HG02610 (cell line): Measurements from ENCODE around the gene SGSH.
"Not testable (repeated sequence)": the region's sequence is repeated elsewhere in the genome, so short reads cannot be mapped to it uniquely, and the experiment has no call there.

ENCODE experiments used
- ATAC-seq: cut with Tn5 transposase; IDR thresholded peaks from one replicate; pipeline ENCODE4 v1.9.1; 2021; ENCODE audit warnings: mild to moderate bottlenecking, moderate library complexity; ENCODE audit not compliant: unreplicated experiment

SGSH gene

DNA sequence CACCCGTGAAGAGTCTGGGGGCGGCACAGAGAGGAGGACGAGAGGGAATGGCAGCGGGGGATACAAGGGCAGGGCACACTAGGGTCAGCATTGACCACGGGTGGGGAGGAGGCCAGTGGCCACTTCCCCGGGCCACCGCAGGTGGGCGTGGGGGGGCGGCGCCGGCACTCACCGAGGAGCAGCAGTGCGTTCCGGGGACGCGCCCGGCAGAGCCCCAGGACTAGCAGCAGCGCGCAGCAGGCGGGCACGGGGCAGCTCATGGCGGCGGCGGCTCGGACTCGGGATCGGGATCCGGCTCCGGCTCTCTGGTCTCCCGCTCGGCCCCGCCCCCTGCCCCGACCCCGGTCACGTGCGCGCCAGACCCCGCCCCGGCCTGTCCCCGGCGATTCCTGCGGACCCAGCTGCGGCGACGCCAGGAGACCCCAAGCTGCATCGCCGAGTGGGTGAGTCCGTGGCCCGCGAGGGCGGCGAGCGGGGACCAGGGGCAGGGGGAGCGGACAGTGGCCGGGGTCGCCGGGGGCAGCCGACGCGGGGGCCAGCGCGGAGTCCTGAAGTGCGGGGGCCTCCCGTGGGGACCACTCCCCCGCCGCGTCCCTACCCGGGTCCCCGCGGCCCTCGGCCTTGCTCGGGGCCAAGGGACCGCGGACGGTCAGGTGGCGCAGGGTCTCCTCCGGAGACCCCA, at the start of gene SGSH, which contains the start of gene SLC26A11:
TSS of gene SGSH (minus strand) at position 280 of the 682 bp plus-strand sequence. CDS start at position 260, 20 bp downstream.
TSS of gene SLC26A11 (plus strand) at position 374 of the 682 bp plus-strand sequence. CDS start 1,134 bp downstream, outside the sequence.
- ATAC-seq = no peak

DNA sequence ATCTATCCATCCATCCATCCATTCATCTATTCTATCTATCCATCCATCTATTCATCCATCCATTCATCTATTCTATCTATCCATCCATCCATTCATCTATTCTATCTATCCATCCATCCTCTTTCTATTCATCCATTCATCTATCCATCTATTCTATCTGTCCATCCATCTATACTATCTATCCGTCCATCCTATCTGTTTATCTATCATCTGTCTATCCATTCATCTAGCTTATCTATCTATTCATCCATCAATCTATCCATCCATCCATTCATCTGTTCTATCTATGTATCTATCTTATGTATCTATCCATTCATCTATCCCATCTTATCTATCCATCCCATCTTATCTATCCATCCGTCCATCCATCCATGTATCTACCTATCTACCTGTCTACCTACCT, 49.3 kb upstream of the SGSH start:
- ATAC-seq = no peak

- no peak for ATAC-seq
These were observed 48.3 kb upstream of the SGSH start for GRCh38 chr17:80268427-80268826.

- ATAC-seq = no peak
These were observed 47.3 kb upstream of the SGSH start for GRCh38 chr17:80267391-80267790.

- peak; percentile 36 for ATAC-seq
These were observed 45.3 kb upstream of the SGSH start for GRCh38 chr17:80265205-80266068.

GRCh38 chr17:80264205-80265075, 44.3 kb upstream of the SGSH start:
- ATAC-seq = no peak

- peak; percentile 43 for ATAC-seq
These were observed 43.4 kb upstream of the SGSH start for GRCh38 chr17:80263253-80264204.

DNA sequence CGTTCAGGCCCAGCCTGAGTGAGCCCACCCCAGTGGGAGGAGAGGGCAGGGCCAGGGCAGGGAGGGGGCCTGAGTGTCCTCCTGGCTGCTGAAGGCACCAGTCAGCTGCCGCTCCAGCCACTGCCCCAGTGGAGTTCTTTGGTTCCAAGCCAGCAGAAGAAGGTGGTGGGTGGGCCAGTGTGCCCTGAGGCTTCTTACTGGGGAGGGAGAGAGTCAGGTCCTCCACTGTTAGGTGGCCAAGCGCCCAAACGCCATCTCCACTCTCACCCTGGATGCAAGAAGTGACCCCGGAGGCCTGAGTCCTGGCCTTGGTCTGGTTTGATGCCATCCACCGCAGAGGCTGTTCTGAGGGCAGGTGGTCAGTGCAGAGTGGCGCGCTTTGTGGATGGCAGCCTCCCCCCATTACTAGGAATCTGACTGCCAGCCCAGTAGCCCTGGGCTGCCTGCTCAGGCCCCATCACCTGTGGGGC, 42.7 kb upstream of the SGSH start:
- no peak for ATAC-seq

GRCh38 chr17:80262291-80262690, 42.2 kb upstream of the SGSH start:
- no peak for ATAC-seq

GRCh38 chr17:80261895-80262279, 41.8 kb upstream of the SGSH start:
- no peak for ATAC-seq

DNA sequence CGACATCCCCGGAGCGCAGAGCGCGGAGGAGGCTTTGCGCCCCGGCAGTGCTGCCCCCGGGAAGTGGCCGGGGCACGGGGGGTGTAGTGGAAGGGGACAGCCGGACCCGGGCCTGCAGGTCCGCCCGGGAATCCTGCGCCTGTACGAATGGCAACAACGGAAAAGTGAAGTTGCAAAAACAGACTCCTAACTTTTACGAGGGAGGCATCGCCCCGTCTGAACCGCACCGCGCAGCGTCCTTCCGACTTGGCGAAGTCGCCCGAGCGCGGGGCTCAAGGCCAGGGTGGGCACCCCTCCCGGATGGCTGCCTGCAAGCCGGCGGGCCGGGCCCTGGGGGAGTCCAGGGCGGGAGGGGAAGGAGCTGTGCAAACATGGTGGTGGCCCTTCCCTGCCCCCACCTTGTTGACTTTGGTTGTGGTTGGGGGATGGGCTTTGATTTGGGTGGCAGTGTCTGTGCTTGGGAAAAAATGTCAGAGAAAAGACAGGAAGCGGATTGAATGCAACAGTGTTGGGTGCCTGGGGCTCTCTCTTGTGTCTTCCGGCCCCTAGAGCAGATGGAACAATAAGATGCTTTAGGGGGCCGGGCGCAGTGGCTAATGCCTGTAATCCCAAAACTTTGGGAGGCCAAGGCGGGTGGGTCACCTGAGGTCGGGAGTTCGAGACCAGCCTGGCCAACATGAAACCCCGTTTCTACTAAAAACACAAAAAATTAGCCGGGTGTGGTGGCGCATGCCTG, 41.2 kb upstream of the SGSH start:
- ATAC-seq = no peak

DNA sequence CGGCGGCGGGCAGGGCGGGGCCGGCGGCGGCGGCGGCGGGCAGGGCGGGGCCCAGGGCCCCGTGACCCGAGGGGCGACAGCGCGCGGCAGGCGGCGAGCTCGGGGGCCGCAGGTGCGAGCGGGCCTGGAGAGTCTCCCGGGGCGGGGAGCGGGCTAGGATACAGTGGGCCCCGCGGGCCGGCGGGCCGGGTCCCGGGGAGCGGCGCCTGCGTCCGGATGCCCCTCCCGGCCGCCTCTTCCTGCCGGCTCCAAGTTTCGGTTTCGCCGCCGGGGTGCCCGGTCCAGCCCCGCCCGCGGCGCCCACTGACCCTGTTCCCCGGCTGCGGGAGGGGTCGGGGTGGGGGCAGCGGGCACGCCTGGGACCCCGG, 40.6 kb upstream of the SGSH start, which contains the start of gene RNF213:
TSS of gene RNF213 (plus strand) at position 62 of the 368 bp plus-strand sequence. CDS start 2,830 bp downstream, outside the sequence.
- no peak for ATAC-seq

DNA sequence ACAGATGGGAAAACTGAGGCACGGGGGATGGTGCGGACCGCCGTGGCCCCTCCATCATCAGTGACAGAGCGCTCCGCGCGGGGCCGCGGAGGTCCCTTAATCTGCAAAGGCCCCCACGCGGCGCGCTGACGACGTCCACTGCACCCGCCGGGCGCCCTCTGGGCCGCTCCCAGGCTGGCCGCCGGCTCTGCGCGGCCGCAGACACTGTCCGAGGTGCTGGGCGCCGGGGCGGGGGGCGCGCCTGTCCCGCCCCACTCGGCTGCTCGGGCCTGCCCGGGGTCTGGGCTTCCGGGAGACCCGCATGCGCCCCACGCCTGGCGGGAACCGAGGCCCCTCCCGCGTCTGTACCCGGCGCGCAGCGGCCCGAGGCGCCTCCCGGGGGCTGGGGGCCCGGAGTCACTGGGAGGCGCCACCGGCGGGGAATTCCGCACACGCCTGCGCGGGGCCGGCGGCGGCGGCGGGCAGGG, 40.0 kb upstream of the SGSH start:
- peak; percentile 33 for ATAC-seq

- no peak for ATAC-seq
These were observed 39.4 kb upstream of the SGSH start for GRCh38 chr17:80259457-80260068.

- not testable (repeated sequence) for ATAC-seq
These were observed 38.2 kb upstream of the SGSH start for GRCh38 chr17:80258296-80258695.

- ATAC-seq = no peak
These were observed 37.6 kb upstream of the SGSH start for GRCh38 chr17:80257716-80258213.

DNA sequence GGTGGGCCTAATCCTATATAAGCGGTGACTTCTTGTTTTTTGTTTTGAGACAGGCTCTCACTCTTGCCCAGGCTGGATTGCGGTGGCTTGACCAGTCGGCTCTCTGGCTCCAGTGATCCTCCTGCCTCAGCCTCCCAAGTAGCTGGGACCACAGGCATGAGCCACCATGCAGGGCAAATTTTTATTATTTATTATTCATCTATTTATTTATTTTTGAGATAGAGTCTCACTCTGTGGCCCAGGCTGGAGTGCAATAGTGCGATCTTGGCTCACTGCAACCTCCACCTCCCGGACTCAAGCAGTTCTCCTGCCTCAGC, 35.9 kb upstream of the SGSH start:
- no peak for ATAC-seq
